AG09319 (cell line): ENCODE data around the gene SUFU.

Experiments
- DNase-seq: peaks from one replicate; pipeline ENCODE4 v3.0.0-alpha.2; 2010; ENCODE audit warnings: low read depth; ENCODE audit errors: extremely low read depth
- CTCF ChIP-seq: IDR thresholded peaks from 2 replicates; pipeline ENCODE4 v1.5.1; 2011; ENCODE audit warnings: low read depth, mild to moderate bottlenecking, inconsistent platforms, low read length, moderate library complexity

Gene SUFU

DNA sequence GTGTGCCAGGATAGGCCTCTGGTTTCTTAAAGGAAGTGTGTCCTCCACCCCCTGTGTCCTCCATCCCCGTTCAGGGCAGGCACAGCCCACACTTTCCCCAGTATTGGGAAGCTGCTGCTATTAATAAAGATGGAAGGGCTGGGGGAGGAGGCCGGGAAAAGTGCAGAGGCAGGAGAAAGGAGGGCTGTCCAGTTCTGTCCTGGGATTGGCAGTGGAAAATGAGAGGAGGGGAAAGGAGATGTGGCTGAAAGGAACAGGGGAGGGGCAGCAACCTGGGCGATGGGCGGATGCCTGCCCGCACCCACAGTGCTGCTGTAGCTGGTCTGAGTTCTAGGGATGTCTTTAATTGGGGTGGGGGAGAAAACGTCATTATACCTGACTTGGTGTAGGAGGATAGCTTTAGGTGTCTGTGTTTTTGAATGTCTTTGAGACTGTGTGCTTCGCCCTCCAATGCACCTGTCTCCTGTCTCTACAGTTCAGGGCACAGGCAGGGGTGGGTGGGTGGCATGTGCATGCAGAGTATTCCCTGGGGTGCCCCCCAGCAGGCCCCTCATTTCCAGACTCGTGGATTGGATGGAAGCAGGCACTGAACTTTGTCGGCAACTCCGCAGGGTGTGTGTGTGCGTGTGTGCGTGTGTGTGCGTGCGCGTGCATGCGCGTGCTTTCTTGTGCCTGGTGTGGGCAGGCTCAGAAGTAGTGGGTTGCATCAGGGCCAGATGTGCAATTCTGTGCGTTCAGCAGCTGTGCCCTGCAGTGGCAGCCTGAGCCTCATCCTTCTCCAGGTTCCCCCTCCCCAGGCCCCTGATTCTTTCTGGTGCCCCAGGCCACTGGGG is 143.1 kb downstream of the SUFU start:
- DNase-seq, result no peak
- no peak for TF ChIP-seq CTCF

DNA sequence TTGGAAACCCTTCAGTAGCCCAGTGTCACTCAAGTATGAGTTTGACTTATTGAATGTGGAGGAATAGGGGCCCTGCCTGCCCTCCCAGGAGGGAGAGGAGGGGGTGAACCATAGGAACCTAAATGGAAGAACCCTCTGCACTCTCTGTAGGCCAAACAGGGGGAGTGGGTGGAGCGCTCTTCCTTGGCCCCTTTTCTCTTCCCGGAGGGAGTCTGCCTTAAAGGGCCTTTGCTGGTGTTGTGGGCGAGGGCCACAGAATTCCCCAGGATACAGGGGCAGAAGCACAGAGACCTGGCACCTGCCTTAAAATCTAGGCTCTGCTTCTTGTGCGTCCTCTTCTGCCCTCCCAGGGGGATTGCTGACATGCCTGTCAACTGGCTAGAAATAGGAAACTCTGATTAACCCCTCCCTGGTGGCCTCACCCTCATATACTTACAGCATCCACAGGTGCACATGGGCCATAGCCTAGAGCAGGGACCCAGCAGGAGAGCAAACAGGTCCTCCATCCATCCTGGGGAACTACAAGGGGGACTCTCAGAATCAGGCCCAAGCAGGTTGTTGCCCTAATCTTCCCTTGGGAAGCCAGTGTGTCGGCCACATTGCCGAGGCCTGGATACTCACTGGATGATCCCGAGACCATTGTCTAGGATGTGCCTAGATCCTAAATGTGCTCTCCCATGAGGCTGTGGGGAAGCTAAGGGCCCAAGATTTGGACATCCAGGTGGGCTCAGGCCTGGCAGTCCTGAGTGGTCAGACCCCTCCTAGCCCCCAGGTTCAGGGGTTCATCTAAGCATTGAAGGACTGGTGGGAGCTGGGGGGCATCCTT is 143.9 kb downstream of the SUFU start:
- no peak for DNase-seq
- no peak for TF ChIP-seq CTCF

GRCh38 chr10:102648269-102648888 is 144.6 kb downstream of the SUFU start:
- TF ChIP-seq CTCF, result no peak

GRCh38 chr10:102648889-102649796 is 145.4 kb downstream of the SUFU start:
- no peak for DNase-seq
- no peak for TF ChIP-seq CTCF

More at GRCh38 chr10:102648269-102648888, 144.6 kb downstream of the SUFU start:
- no peak for DNase-seq

DNA sequence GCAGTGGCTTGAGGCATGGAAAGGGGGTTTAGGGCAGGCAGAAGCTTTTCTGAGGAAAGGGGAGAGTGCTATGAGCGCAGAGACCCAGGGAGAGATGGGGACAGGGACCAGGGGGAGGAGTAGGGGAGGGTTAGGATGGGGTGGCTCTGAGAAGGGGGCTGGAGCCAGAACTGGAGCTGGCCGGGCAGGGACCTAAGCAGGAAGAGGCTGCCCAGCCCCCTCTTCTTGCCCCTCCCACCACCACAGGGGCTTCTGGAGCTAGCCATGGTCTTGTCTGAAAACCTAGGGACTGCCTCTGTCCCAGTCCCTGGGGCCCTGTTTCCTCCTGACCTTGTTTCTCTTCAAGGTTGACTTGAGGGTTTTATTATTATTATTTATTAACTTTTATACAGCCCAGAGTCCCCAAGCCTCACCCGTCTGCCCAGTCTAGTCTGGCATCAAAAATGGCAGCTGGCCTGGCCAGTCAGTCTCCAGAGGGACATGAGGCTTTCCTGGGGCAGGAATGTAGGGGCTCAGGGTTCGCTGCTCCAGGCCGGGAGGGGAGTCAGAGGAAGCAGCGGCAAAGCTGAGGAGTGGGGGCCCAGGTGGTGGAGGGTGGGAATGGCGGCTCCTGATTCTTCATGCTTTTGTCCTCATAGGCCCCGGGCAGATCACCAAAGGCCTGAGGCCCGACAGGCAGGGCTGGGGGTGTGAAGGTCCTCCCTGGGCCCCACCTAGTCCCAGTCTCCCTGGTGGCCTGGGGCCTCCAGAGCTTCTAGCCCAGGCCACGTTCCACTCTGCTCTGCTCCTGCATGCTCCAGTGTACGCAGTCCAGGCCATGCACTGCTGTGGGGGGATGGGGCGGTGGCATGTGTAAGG is 146.3 kb downstream of the SUFU start:
- no peak for TF ChIP-seq CTCF
- DNase-seq, result no peak
